Osteoblast (primary cell): ENCODE results near the gene EHBP1. TPM values are rescaled to one million over a fixed set of nuclear protein-coding genes. Genes with fewer than 3 reads are reported as not detected.

Experiments used
- DNase-seq: peaks from one replicate; pipeline ENCODE4 v3.0.0; 2011; ENCODE audit warnings: low spot score, mixed read lengths; ENCODE audit not compliant: insufficient read length; ENCODE audit errors: missing footprints
- H2AFZ ChIP-seq: 2 replicates; pipeline ENCODE4 v1.6.0; 2011; ENCODE audit warnings: mild to moderate bottlenecking, low read length
- H3K27ac ChIP-seq: 2 replicates; pipeline ENCODE4 v1.5.1; 2011; ENCODE audit warnings: mild to moderate bottlenecking, low read depth, low read length, moderate library complexity
- H3K27me3 ChIP-seq: 2 replicates; pipeline ENCODE4 v1.6.0; 2012; ENCODE audit warnings: mild to moderate bottlenecking, control low read depth, inconsistent platforms, low read length, moderate library complexity; ENCODE audit not compliant: insufficient read depth
- H3K36me3 ChIP-seq: 2 replicates; pipeline ENCODE4 v1.5.1; 2011; ENCODE audit warnings: mild to moderate bottlenecking, low read length, control low read depth, moderate library complexity; ENCODE audit not compliant: insufficient read depth
- H3K4me1 ChIP-seq: 2 replicates; pipeline ENCODE4 v1.5.1; 2011; ENCODE audit warnings: mild to moderate bottlenecking, low read length, control low read depth, moderate library complexity; ENCODE audit not compliant: insufficient read depth
- H3K4me2 ChIP-seq: 2 replicates; pipeline ENCODE4 v1.6.0; 2011; ENCODE audit warnings: mild to moderate bottlenecking, low read length; ENCODE audit not compliant: insufficient read depth
- H3K4me3 ChIP-seq: fragments of 200-600 bp; sonication (generic); 3 replicates; pipeline ENCODE4 v1.5.1; 2012; ENCODE audit warnings: mild to moderate bottlenecking, low read length, inconsistent platforms; ENCODE audit not compliant: insufficient read depth
- H3K79me2 ChIP-seq: 2 replicates; pipeline ENCODE4 v1.6.0; 2012; ENCODE audit warnings: mild to moderate bottlenecking, low read length, control low read depth, inconsistent platforms; ENCODE audit not compliant: insufficient read depth
- H3K9me3 ChIP-seq: 2 replicates; pipeline ENCODE4 v1.5.1; 2011; ENCODE audit warnings: low read depth, low read length, control low read depth
- H4K20me1 ChIP-seq: 2 replicates; pipeline ENCODE4 v1.6.0; 2012; ENCODE audit warnings: mild to moderate bottlenecking, low read length, control low read depth; ENCODE audit not compliant: insufficient read depth
- CTCF ChIP-seq: IDR thresholded peaks from 2 replicates; pipeline ENCODE4 v1.5.1; 2011; ENCODE audit warnings: mild to moderate bottlenecking, low read depth, low read length, moderate library complexity; ENCODE audit errors: extremely low read depth
- total RNA-seq: library from RNA; depleted of rRNA; stranded (reverse); fragments of >200 nt; gene quantifications from 2 replicates; pipeline ENCODE4 v1.2.3, GENCODE V29; 2012

Gene EHBP1
- total RNA-seq, 1 donor, result 96.3 TPM

GRCh38 chr2:62964050-62964449 is 258.5 kb downstream of the EHBP1 start:
- Histone ChIP-seq H3K79me2 (no peaks in the 10 kb centered on the region), H2AFZ (no peak overlapping the region), H3K36me3 (peaks cover 7% of the 10 kb centered on the region), H3K4me3 (no peak overlapping the region), H3K4me1 (no peaks in the 10 kb centered on the region), H3K27ac (no peak overlapping the region), H3K4me2 (no peak overlapping the region), H4K20me1 (no peaks in the 10 kb centered on the region), H3K27me3 (no peaks in the 10 kb centered on the region), H3K9me3 (no peaks in the 10 kb centered on the region)
- TF ChIP-seq CTCF, result no peak
- no peak for DNase-seq

GRCh38 chr2:62964671-62965070 is 259.2 kb downstream of the EHBP1 start:
- Histone ChIP-seq H3K79me2 (no peaks in the 10 kb centered on the region), H2AFZ (no peak overlapping the region), H3K36me3 (peaks cover 6% of the 10 kb centered on the region), H3K4me3 (no peak overlapping the region), H3K27ac (no peak overlapping the region), H3K27me3 (no peaks in the 10 kb centered on the region), H3K9me3 (no peaks in the 10 kb centered on the region), H3K4me1 (no peaks in the 10 kb centered on the region), H3K4me2 (no peak overlapping the region), H4K20me1 (no peaks in the 10 kb centered on the region)
- DNase-seq, result no peak
- TF ChIP-seq CTCF, result no peak

- Histone ChIP-seq H3K36me3 (peaks cover 6% of the 10 kb centered on the region), H3K79me2 (no peaks in the 10 kb centered on the region), H3K9me3 (no peaks in the 10 kb centered on the region), H3K4me2 (no peak overlapping the region), H3K4me3 (no peak overlapping the region), H3K27me3 (no peaks in the 10 kb centered on the region), H3K4me1 (no peaks in the 10 kb centered on the region), H4K20me1 (no peaks in the 10 kb centered on the region), H2AFZ (no peak overlapping the region), H3K27ac (no peak overlapping the region)
- no peak for TF ChIP-seq CTCF
- DNase-seq, result no peak
Observed at GRCh38 chr2:62966991-62967390, 261.5 kb downstream of the EHBP1 start.

- no peak overlapping the region for H3K4me3 ChIP-seq
- no peak for DNase-seq
- no peak for TF ChIP-seq CTCF
- no peaks in the 10 kb centered on the region for H3K9me3 ChIP-seq
- no peaks in the 10 kb centered on the region for H3K79me2 ChIP-seq
- H3K4me1 ChIP-seq, result no peaks in the 10 kb centered on the region
- no peaks in the 10 kb centered on the region for H4K20me1 ChIP-seq
- no peak overlapping the region for H3K4me2 ChIP-seq
- H3K27me3 ChIP-seq, result no peaks in the 10 kb centered on the region
- peaks cover 6% of the 10 kb centered on the region for H3K36me3 ChIP-seq
- H3K27ac ChIP-seq, result no peak overlapping the region
- H2AFZ ChIP-seq, result no peak overlapping the region
Observed at GRCh38 chr2:62968168-62968567, 262.7 kb downstream of the EHBP1 start.
